Hematopoietic multipotent progenitor cell treated with erythropoietin and hydrocortisone succinate and interleukin-3 and kit ligand, for 6 days (in vitro differentiated cells): ENCODE data around the gene IRF1.
"Not testable (repeated sequence)": the region's sequence is repeated elsewhere in the genome, so short reads cannot be mapped to it uniquely, and the experiment has no call there.

Source experiments
- DNase-seq: peaks from one replicate; pipeline ENCODE4 v3.0.0-alpha.2; 2015

IRF1 gene

GRCh38 chr5:132459031-132459982 lies 31.3 kb downstream of the IRF1 start:
- DNase-seq = peak; percentile 61

DNA sequence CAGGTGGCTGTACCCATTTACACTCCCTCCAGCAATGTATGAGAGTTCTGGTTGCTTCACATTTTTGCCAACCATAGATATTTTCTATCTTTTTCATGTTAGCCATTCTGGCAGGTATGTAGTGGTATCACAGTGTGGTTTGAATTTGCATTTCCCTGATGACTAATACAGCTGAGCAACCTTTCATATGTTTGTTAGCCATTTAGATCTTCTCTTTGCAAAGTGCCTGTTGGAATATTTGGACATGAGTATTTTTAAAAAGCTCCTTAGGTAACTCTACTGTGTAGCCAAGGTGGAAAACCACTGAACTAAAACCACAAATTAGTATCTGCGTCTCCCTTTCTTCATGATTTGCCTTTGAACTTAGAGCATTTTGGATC lies 31.9 kb downstream of the IRF1 start:
- no peak for DNase-seq

DNA sequence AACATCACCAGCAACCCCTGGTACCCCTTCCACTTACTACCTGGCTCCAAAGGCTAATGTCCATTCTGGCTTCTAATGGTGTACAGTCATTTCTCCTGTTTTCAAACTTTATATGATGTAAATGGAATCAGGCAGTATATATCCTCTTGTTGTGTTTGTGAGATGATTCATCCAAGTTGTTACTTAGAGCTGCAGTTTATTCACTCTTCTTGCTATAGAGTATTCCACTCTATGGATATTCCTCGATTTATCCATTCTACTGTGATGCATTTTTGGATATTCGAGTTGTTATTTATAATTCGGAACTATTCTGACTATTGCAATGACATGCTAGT lies 32.4 kb downstream of the IRF1 start:
- DNase-seq = no peak

GRCh38 chr5:132457371-132458225 lies 33.0 kb downstream of the IRF1 start:
- peak; percentile 69 for DNase-seq

DNA sequence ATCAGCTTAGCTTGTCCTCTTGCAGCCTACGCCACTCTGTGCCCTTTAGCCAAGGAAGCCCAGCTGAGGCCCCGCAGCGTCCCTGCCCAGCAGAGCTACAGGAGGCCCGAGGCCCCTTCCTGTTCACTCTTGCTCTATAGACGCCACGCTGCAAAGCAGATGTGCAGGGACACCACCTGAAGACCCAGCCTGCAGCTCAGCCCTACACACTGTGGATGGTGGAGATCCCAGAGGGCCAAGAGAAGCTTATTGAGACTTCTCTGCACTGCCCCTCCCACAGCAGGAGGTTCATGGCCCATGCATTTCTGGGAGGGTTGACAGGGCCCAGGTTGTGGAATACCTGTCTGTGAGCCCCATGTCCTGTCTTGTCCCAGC lies 33.6 kb downstream of the IRF1 start:
- DNase-seq = no peak

DNA sequence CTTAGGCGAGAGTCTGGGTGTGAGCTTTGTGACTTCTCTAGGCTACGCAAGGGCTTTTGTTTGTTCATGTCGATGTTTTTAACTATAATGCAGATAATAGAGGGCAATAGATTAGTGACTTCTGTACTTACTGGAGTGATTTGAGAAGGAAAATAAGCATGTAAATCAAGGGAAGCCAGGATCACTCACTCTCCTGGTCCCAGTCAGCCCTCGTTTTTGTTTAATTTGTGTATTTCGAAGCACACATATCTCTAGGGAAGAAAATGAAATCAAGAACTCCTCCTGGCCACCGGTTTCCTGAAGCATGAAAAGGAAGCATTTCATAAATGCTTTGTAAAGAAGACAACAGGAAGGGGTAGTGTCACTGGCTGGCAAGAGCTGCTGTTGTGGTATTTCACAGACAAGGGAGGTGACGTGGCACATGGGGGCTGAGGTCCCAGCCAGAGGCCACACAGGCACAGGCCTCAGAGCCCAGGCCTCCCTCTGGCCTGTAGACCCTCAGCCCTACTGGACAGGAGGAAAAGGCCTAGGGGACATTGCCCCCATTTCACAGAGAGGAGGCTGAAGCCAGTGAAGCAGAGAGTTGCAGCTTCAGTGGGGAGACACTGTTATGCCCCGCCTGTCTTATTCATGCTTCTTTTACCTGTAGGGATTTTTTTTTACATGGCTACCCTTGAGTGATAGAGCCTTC lies 34.1 kb downstream of the IRF1 start:
- DNase-seq = peak; percentile 76

- DNase-seq = no peak
These were observed 34.9 kb downstream of the IRF1 start for GRCh38 chr5:132455614-132456115.

DNA sequence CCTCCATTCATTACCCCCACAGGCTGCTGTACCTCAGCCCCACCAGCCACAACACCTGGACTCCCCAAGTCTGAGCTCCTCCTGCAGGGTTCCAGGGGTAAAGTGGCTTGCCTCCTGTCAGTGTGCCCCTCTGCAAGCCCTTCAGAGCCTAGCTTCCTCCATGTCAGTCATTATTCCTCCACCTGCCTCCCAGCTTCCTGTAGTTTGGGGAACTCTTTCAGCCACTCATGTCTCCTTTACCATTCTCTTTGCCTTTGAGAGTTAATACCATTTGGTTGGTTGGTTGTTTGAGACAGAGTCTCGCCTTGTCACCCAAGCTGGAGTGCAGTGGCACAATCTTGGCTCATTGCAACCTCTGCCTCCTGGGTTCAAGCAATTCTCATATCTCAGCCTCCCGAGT lies 36.2 kb downstream of the IRF1 start:
- no peak for DNase-seq

DNA sequence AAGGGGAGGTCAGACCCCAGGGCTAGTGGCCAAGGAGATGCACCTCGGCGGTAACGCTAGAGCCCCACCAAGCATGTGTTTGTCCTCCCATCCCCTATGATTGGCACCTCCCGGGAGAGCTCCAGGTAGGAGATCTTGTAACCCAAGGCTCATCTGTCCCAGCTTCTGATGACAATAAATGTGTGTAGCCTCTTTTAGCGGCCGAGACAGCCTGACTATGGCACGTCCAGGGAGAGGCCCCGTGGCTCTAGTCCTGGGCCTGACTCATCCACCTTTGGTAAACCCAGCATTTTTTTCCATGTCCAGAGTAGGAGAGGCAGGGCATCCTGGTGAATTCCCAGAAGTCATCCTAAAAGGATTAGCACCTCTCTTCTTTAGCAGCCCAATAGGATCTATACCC lies 39.2 kb downstream of the IRF1 start:
- no peak for DNase-seq

DNA sequence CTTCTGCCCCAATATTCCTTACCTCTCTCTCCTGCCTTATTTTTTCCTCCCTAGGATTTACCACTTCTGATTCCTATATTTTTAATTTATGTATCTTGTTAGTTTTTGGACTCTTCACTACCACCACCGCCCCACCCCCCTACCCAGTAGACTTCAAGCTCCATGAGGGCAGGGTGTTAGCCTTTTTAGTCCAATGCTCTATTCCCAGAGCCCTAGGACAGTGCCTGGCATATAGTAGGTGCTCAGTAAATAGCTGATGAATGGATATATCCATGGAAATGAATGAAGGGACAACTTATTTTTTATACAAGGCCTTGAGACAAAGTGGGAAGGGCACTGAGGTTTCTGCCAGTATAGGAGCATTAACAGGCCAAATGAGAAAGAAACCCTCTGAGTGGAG lies 41.5 kb downstream of the IRF1 start:
- no peak for DNase-seq

- no peak for DNase-seq
These were observed 43.4 kb downstream of the IRF1 start for GRCh38 chr5:132447196-132447595.

GRCh38 chr5:132446621-132447020 lies 44.0 kb downstream of the IRF1 start:
- DNase-seq = no peak

DNA sequence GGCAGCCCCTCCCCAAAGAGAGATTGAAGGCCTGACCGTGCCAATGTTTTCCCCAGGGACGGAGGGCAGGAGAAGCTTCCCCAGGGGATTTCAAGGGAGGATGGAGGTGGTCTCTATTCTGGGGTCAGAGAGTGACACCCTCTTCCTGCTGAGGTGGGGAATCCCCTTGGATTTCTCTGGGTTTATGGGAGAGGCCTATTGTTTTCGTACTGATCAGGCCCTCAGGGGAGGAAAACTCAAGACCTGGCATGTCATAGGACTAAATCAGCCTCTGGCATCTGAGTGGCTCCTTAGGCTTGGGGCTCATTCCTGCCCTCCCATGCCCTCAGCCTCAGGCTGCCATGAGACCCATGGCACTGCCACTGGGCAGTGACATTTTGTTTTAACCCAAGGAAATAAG lies 44.6 kb downstream of the IRF1 start:
- DNase-seq = no peak

GRCh38 chr5:132445640-132445923 lies 45.0 kb downstream of the IRF1 start:
- DNase-seq = no peak

GRCh38 chr5:132444841-132445639 lies 45.5 kb downstream of the IRF1 start:
- no peak for DNase-seq

DNA sequence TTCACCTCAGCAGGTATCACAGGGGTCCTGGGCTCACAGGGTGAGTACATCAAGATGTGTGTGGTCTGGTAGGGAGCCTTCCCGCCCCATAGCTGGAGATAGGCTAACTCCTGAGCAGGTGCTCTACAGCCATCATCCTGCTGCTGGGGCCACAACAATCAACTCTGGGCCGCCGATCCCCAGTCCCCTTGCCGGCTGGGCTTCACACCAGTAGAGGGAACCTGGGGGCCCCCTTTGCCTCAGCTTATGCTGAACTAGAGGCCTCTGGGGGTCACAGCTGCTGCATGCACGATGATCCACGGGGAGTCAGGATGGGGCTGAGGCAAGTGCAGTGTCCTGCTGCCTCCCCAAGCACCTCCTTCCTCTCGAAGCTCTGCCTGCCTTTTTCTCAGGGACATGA lies 46.5 kb downstream of the IRF1 start:
- DNase-seq = no peak

DNA sequence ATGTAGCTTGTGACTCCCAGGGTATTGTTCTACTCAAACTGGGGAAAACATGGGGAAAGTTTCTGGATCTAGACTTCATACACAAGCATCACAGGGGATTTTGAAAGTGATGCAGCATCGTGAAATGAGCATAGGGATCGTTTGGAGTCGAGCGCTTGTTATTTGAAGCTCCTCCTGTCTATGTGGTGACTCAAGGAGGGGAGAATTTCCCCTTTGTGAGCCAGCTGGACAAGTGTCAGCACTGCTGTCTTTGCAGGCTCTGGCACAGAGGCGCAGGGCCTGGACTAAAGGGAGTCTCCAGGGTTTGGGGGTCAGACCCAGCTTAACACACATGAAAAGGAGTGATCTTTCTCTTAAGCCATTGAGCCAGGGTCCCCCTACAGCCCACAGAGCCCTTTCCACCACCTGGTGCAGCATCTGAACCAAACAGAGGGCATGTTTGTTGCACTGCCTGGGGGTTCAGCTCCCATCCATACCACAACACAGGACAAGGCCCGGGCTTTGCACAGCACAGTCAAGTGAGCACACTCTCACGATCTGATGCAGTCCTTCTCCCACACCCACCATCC lies 51.0 kb downstream of the IRF1 start:
- DNase-seq = no peak

GRCh38 chr5:132438917-132439316 lies 51.7 kb downstream of the IRF1 start:
- DNase-seq = peak; percentile 33

GRCh38 chr5:132438267-132438645 lies 52.3 kb downstream of the IRF1 start:
- not testable (repeated sequence) for DNase-seq

GRCh38 chr5:132437604-132438266 lies 52.8 kb downstream of the IRF1 start:
- peak; percentile 79 for DNase-seq

DNA sequence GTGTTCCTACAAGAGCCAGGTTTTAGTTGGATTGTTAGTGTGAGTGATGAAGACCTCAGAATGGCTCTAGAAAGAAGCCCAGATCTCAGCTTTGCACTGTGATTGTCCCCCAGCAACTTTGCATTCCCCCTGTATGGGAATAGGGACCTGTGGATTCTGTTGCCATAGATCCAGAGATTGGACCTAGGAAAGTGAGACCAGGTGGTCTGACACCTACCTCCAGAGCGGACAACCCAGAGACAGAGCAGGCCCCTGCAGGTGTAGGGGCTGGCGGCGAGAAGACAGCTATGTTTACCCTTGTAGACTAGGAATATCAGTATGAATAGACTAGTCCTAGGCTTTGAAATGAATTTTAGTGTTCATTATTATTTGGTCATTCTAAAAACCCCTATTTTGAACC lies 53.6 kb downstream of the IRF1 start:
- DNase-seq = no peak

DNA sequence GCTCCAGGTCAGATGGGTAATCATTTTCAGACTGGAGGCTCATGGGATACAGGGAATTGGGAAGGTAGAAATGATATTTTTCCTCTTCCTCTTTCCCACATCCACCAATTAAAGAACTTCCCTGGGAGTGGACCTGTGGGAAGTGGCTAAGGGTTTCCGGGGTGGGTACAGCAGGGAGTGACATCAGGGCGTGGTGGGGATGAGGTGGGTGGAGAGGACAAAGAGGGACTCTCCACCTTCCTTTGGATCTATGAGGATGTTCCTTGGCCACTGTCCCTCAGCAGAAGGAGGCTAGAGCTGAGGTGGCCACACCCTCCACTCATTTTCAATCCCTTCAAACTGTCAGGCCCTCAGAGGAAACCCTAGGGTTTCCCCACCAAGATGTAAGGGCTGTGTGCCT lies 54.7 kb downstream of the IRF1 start:
- no peak for DNase-seq
